SJCRH30 (cell line): ENCODE measurements around the gene KIF17. TPM values are rescaled to one million over a fixed set of nuclear protein-coding genes. Genes with fewer than 3 reads are reported as not detected.

Experiments used
- DNase-seq, 2 experiments: peaks; one replicate each; pipeline ENCODE4 v3.0.0-alpha.2; 2015 to 2020
- H3K27ac ChIP-seq: fragments of 250-450 bp; sonication (Bioruptor Pico); 2 replicates; pipeline ENCODE4 v1.5.1; 2020; ENCODE audit warnings: mild to moderate bottlenecking, moderate library complexity
- H3K27me3 ChIP-seq: fragments of 250-450 bp; sonication (Bioruptor Pico); 2 replicates; pipeline ENCODE4 v1.5.1; 2020; ENCODE audit warnings: mild to moderate bottlenecking, moderate library complexity
- H3K36me3 ChIP-seq: fragments of 250-450 bp; sonication (Bioruptor Pico); 2 replicates; pipeline ENCODE4 v1.5.1; 2020; ENCODE audit warnings: mild to moderate bottlenecking, moderate library complexity
- H3K4me1 ChIP-seq: fragments of 250-450 bp; sonication (Bioruptor Pico); 2 replicates; pipeline ENCODE4 v1.5.1; 2020; ENCODE audit warnings: mild to moderate bottlenecking, moderate library complexity
- H3K4me3 ChIP-seq: fragments of 250-450 bp; sonication (Bioruptor Pico); 2 replicates; pipeline ENCODE4 v1.5.1; 2020; ENCODE audit warnings: mild to moderate bottlenecking, moderate library complexity
- H3K9me3 ChIP-seq: fragments of 250-450 bp; sonication (Bioruptor Pico); replicated peaks from 2 replicates; pipeline ENCODE4 v1.5.1; 2020; ENCODE audit warnings: mild to moderate bottlenecking, moderate library complexity
- total RNA-seq: library from RNA; depleted of rRNA; stranded (reverse); fragments of >200 nt; shearing (Covaris generic); gene quantifications from 2 replicates; pipeline ENCODE4 v1.2.3, GENCODE V29; 2014; rRNA removed

Gene KIF17
- 0.06 and 0.10 TPM in 2 replicates for total RNA-seq

DNA sequence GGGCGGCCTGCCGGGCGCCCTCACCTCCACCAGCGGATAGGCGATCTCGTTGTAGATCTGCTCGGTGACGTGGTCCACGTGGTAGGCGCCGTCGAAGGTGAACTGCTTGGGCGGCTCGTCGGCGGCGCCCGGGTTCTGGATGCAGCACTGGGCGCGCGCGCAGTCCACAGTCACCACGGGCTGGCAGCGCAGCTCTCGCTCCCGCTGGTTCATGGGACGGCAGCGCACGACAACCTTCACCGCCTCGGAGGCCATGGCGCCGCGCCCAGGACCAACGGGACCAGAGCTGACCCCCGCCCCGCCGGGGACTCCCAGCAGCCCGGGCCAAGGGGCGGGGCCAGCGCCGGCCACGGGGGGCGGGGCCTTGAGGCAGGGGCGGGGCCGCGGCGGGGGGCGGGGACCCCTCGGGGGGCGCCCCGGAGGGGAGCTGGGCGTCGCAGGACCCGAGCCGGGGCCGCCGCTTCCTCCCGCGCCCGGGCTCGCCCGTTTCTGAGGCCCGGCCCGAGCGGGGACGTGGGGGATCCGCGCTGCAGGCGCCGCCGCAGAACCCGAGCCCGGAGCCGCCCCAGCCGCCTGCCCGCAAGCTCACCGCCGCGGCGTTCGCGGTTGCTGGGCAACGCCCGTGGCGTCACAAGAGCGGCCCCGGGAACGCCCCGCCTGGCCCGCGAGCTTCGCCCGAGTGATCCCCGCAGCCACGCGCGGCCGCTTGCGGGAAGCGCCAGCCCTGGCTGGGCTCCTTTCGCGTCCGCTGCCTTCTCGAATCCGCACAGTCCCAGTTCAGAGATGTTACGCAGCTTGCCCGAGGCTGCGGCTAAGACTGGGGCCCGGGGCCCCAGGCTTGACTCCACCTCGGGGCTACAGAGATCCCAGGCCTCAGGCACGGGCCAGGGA is at the start of gene KIF17:
TSS of gene KIF17 (minus strand) at position 556 of the 891 bp plus-strand sequence. CDS start at position 255, 301 bp downstream.
- Histone ChIP-seq H3K4me1 (no peaks in the 10 kb centered on the region), H3K36me3 (no peaks in the 10 kb centered on the region), H3K27me3 (no peaks in the 10 kb centered on the region), H3K27ac (no peak within 1 kb of the TSS), H3K9me3 (no peaks in the 10 kb centered on the region), H3K4me3 (peak within 1 kb of the TSS; percentile 38)
- no peak for DNase-seq

DNA sequence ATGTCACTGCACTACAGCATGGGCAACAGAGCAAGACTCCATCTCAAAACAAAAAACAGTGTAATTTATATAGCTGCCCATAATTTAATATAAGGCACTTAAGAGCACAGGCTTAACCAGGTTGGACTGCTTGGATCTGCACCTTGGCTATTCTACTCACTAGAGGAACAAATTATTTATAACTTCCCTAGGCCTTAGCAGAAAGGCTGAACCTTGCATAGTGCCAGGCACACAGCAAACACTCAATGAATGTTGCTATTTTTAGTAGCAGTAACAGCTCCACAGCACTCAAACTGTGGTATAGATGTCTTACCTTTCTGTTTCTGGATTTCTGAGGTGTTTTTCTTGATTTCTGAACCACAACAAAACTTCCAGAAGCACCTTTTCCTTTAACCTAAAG is 49.5 kb upstream of the KIF17 start:
- Histone ChIP-seq H3K36me3 (peaks cover 97% of the 10 kb centered on the region), H3K27ac (no peak overlapping the region)
- no peak for DNase-seq

DNA sequence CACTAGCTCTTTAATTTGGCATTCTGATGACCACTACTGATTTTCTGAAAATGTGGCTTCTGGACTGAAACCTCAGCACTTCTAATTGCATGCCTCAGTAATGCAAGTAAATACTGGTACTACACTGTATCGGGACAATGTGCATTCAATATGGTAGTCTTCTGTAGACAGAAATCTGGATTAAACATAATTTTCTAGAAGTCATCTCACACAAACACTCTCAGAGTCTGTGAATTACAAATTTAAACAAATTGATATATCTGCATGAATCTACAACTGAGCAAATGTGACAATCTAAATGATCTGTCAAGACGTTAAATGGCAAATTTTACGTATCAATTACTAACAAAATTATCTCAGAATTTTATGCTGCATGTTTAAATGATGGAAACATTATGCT is 45.6 kb upstream of the KIF17 start:
- Histone ChIP-seq H3K27ac (no peak overlapping the region), H3K27me3 (no peaks in the 10 kb centered on the region), H3K36me3 (peaks cover 93% of the 10 kb centered on the region), H3K9me3 (no peaks in the 10 kb centered on the region), H3K4me3 (no peak overlapping the region), H3K4me1 (no peaks in the 10 kb centered on the region)
- no peak for DNase-seq

More for the DNA sequence above, 49.5 kb upstream of the KIF17 start:
- H3K4me1 ChIP-seq = no peaks in the 10 kb centered on the region
- H3K9me3 ChIP-seq = no peaks in the 10 kb centered on the region
- no peak overlapping the region for H3K4me3 ChIP-seq
- H3K27me3 ChIP-seq = no peaks in the 10 kb centered on the region

DNA sequence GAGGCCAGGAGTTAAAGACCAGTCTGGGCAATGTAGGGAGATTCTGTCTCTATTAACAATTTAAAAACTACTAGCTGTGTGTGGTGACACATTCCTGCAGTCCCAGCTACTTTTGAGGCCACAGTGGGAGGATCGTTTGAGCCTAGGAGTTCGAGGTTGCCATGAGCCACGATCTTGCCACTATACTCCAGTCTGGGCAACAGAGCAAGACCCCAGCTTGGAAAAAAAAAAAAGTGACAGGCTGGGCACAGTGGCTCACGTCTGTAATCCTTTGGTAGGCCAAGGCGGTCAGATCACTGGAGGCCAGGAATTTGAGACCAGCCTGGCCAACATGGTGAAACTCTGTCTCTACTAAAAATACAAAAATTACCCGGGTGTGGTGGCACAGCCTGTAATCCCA is 42.5 kb upstream of the KIF17 start:
- no peak overlapping the region for H3K4me3 ChIP-seq
- H3K9me3 ChIP-seq = no peaks in the 10 kb centered on the region
- H3K27ac ChIP-seq = no peak overlapping the region
- H3K36me3 ChIP-seq = peaks cover 81% of the 10 kb centered on the region
- no peaks in the 10 kb centered on the region for H3K27me3 ChIP-seq
- no peak for DNase-seq
- H3K4me1 ChIP-seq = no peaks in the 10 kb centered on the region

DNA sequence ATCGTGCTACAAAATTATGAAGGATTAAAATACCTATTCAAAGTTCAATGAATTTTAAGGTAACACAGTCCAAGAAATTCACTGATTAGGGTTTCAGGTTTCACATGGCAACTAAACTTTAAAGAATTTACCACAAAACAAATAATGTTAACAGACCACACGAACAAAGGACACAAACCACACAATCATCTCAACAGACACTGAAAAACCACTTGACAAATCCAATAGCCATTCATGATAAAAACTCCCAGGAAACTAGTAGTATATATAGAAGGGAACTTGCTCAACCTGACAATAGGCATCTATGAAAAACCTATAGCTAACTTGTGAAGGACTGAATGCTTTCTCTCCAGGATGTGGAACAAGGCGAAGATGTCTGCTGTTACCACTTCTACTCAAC is 35.8 kb upstream of the KIF17 start:
- no peak for DNase-seq
- Histone ChIP-seq H3K4me3 (no peak overlapping the region), H3K27me3 (no peaks in the 10 kb centered on the region), H3K9me3 (no peaks in the 10 kb centered on the region), H3K27ac (no peak overlapping the region), H3K4me1 (no peaks in the 10 kb centered on the region), H3K36me3 (peaks cover 59% of the 10 kb centered on the region)

DNA sequence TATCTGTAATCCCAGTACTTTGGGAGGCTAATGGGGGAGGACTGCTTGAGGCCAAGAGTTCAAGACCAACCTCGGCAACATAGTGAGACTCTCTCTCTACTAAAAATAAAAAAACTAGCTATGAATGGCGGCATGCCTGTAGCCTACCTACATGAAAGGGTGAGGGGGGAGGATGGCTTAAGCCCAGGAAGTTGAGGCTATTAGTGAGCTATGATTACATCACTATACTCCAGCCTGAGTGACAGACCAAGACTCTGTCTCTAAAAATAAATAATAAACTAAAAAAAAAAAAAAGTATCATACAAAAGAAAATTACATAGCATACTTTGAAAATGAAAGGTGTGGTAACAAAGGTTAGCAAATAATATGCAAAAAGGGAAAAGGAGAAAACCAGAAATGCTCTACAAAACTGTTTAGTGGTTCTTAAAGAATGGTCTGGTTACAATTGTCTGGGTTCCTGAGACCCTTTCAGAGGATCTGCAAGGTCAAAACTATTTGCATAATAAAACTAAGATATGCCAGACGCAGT is 33.7 kb upstream of the KIF17 start:
- Histone ChIP-seq H3K36me3 (peaks cover 73% of the 10 kb centered on the region), H3K4me1 (no peaks in the 10 kb centered on the region), H3K4me3 (no peak overlapping the region), H3K9me3 (no peaks in the 10 kb centered on the region), H3K27ac (no peak overlapping the region), H3K27me3 (no peaks in the 10 kb centered on the region)
- no peak for DNase-seq

DNA sequence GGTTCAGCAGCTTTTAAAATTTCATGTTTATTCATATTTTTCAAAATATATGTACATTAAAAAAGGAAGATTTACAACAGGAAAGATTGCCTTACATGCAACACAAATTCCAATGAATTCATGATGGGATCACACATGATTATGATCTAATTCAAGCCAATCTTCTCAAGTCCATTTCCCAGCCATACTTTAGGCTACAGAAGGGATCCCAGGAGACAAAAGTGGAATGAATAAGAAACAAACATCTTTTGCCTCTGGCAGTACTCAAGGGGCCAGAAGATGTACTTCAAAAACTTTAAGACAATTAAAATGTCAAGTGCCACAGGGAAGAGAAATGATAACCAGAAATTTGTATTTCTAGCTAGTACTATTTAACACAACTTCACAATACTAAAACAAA is 24.9 kb upstream of the KIF17 start:
- Histone ChIP-seq H3K27me3 (no peaks in the 10 kb centered on the region), H3K9me3 (no peaks in the 10 kb centered on the region), H3K36me3 (peaks cover 85% of the 10 kb centered on the region), H3K4me1 (no peaks in the 10 kb centered on the region), H3K27ac (no peak overlapping the region), H3K4me3 (no peak overlapping the region)
- no peak for DNase-seq

DNA sequence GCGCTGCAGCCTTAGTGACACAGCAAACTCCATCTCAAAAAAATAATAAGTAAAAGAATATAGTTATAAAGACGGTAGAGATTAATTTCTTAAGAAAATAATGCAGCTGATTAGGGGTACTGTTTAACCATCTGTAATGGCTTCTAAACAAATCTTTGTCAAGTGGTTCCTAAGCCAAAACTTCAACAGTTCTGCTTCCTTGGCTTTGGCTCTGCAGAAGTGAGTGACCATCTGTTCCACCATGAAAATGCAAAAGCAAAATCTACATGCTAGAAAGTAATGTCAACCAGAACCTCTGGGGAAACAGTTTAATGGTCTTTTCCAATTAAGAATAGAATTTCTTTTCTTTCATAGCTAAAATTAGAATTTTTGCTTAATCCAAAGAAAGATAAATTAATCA is 23.0 kb upstream of the KIF17 start:
- Histone ChIP-seq H3K27ac (no peak overlapping the region), H3K36me3 (peaks cover 71% of the 10 kb centered on the region), H3K27me3 (no peaks in the 10 kb centered on the region), H3K9me3 (no peaks in the 10 kb centered on the region), H3K4me3 (no peak overlapping the region), H3K4me1 (no peaks in the 10 kb centered on the region)
- no peak for DNase-seq

DNA sequence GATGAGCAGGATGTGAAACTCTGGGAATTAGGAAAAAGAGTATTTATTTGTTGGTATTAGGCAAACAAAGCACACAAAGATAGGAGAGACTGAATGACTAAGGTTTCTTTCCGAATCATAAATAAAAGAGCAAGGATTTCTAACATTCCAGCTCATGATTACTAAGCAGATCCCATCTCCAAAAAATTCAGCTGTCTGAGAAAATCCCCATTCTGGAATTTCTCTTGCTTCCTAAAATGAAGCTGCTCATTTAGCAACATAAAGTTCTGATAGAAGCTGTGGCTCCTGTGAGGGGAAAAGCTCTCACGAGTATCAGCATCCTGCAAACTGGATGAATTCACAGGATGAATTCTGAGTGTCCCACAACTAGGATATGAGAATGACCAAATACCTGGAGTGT is 21.4 kb upstream of the KIF17 start:
- Histone ChIP-seq H3K4me3 (no peak overlapping the region), H3K4me1 (no peaks in the 10 kb centered on the region), H3K9me3 (no peaks in the 10 kb centered on the region), H3K36me3 (peaks cover 55% of the 10 kb centered on the region), H3K27me3 (no peaks in the 10 kb centered on the region), H3K27ac (no peak overlapping the region)
- DNase-seq = no peak

DNA sequence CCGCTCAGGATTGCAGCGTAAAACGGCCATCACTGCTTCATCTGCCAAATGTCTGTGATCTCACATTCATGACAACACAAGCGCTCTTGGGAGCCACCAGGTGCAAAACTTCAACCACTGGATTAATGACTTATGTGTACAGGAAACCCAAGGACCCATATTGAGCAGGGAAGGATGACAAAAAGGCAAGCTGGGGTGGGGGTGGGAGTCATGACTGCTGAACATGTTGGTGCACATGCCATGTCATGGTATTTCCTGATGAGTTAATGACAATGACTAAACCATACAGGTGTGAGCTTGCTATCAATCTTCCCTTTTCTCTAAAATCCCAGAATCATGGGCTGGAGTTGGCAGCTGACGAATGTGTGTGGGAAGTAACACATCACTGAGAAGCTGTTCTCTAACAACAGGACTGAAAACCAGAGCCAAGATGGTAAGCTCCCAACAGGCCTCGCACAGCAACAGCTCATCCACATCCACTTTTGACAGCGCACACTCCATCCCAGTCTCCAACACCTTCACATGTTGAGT is 17.8 kb upstream of the KIF17 start:
- Histone ChIP-seq H3K27me3 (peaks cover 7% of the 10 kb centered on the region), H3K27ac (no peak overlapping the region)

DNA sequence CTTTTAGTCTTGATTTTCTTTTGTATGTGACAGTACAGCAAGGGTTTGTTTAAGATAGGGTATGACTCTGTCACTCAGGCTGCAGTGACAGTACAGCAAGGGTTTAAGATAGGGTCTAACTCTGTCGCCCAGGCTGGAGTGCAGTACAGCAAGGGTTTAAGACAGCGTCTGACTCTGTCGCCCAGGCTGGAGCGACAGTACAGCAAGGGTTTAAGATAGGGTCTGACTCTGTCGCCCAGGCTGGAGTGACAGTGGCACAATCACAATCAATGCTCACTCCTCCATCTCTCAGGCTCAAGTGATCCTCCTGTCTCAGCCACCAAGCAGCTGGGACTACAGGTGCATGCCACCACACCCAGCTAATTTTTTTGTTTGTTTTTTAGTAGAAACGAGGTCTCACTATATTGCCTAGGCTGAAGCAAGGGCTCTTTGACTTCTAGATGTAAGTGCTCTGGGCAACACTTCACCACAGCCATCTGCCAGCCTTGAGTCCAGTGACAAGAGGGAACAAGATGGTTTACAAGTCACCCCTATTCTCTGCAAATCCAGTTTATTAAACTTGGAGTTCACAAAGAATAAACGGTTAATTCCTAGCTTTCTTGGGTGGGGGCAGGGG is 15.7 kb upstream of the KIF17 start:
- DNase-seq = no peak
- H3K4me1 ChIP-seq = peaks cover 8% of the 10 kb centered on the region; the same call in 1 of the 2 replicates
- peak overlapping the region; percentile 58 for H3K4me3 ChIP-seq
- H3K27me3 ChIP-seq = peaks cover 10% of the 10 kb centered on the region
- H3K36me3 ChIP-seq = peaks cover 7% of the 10 kb centered on the region; the same call in 1 of the 2 replicates
- H3K9me3 ChIP-seq = no peaks in the 10 kb centered on the region
- no peak overlapping the region for H3K27ac ChIP-seq

More for the DNA sequence above, 17.8 kb upstream of the KIF17 start:
- no peak for DNase-seq
- peaks cover 8% of the 10 kb centered on the region; the same call in 1 of the 2 replicates for H3K4me1 ChIP-seq
- peaks cover 19% of the 10 kb centered on the region for H3K36me3 ChIP-seq
- H3K9me3 ChIP-seq = no peaks in the 10 kb centered on the region
- H3K4me3 ChIP-seq = no peak overlapping the region

DNA sequence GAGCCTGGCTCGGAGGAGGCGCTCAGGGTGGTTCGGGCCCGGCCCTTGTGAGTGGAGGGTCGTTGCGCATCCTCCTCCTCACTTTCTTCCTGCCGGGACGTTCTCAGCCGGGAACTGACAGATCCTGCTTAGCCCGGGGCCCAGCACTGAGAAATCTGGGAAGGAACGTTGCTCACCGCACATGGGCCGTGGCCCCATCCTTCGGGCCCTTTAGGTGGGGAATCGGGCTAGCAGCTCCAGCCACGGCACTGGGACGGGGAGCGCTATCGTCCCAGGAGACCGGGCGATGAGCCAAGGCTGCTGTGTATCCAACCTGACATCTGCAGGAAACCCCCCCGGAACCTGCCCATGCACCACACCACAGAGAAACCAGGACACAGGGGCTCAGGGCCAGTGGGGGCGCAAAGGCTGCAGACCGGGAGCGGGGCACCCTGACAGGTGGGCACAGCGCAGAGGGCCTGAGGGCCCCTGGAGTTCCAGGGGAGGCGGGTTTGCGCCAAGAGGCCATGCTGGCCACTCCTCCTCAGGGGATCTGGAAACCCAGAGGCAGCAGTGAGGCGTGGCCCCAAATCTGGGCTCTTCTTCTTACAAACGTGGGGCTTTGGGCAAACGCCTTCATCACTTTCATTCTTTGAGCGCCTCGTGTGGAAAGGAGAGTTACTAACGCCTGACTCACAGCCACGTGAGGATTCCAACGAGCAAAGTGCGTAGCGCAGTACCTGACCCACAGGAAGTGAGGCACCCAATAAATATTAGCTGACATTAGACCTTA is 15.0 kb upstream of the KIF17 start, which contains the start of gene SH2D5:
TSS of gene SH2D5 (minus strand) at position 116 of the 772 bp plus-strand sequence. CDS start 4,659 bp downstream, outside the sequence.
- Histone ChIP-seq H3K4me1 (peaks cover 8% of the 10 kb centered on the region; the same call in 1 of the 2 replicates), H3K36me3 (peaks cover 6% of the 10 kb centered on the region; the same call in 1 of the 2 replicates), H3K27me3 (peaks cover 10% of the 10 kb centered on the region), H3K4me3 (peak within 1 kb of the TSS; percentile 58), H3K9me3 (no peaks in the 10 kb centered on the region), H3K27ac (no peak within 1 kb of the TSS)
- peak; percentile 87 to 94 for DNase-seq

DNA sequence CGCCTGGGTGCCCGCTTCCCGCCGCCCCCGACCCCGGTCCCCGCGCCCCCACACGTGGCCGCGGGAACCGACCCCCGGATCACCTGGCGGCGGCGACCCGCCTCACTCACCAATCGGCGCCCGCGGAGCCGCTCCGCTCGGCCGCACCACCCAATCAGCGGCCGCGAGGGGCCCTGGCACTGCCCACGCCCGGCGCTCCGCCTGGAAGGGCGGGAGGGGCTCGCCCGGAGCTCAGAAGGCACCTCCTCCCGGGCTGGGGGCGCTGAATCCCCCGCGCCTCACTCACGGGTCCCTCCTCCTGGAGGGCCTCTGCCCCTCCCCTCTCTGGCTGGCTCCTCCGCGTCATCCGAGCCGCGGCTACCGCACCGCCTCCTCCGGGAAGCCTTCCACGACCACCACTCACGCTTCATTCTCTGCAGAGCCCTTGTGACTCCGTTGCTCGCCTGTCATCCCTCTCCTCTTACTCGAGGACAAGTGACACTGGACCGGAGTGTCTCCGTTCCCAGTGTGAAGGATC is 14.3 kb upstream of the KIF17 start:
- Histone ChIP-seq H3K4me1 (peaks cover 8% of the 10 kb centered on the region; the same call in 1 of the 2 replicates), H3K27ac (no peak overlapping the region), H3K4me3 (peak overlapping the region; percentile 58), H3K27me3 (peaks cover 10% of the 10 kb centered on the region), H3K36me3 (no peaks in the 10 kb centered on the region), H3K9me3 (no peaks in the 10 kb centered on the region)
- DNase-seq = peak; percentile 79 to 85
